Measurements from ENCODE around the gene CCSER1.
A peak's percentile ranks its signal among the peaks of the same experiment; 100 is the strongest.

Gene CCSER1

DNA sequence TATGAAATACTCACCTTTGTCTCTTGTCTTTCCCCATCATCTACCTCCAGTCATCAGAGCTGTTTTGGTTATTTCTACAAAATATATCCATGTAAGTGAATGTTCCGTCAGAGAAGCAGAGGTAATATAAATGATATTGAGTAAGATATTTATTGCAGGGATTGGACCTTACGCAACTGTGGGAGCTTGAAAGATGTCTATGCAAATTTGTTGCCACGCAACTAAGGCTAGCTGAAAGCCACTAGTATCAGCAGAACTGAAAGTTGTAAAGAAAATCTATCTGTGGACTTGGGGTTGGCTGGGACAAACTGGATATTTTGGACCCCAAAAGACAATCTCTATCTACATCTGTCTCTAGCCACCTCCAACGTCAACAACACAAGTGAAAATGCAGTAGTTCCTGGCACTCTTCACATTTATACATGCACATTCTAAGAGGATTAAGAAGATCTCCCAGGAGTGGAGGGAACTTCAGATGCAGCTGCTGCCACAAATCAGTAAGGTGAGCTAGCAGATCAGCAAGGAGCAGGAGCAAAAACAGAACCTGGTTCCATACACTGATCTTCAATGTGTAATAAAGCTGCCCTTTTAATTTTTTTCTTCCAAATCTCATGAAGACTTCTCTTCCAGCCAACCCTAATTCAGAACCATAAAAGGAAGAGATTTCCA lies 8.5 kb upstream of the CCSER1 start:
- TF ChIP-seq, protein P1, sequence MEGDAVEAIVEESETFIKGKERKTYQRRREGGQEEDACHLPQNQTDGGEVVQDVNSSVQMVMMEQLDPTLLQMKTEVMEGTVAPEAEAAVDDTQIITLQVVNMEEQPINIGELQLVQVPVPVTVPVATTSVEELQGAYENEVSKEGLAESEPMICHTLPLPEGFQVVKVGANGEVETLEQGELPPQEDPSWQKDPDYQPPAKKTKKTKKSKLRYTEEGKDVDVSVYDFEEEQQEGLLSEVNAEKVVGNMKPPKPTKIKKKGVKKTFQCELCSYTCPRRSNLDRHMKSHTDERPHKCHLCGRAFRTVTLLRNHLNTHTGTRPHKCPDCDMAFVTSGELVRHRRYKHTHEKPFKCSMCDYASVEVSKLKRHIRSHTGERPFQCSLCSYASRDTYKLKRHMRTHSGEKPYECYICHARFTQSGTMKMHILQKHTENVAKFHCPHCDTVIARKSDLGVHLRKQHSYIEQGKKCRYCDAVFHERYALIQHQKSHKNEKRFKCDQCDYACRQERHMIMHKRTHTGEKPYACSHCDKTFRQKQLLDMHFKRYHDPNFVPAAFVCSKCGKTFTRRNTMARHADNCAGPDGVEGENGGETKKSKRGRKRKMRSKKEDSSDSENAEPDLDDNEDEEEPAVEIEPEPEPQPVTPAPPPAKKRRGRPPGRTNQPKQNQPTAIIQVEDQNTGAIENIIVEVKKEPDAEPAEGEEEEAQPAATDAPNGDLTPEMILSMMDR (conservative IDR thresholded peaks at IDR 0.05): no peak
- H3K27ac ChIP-seq: no peak overlapping the region

DNA sequence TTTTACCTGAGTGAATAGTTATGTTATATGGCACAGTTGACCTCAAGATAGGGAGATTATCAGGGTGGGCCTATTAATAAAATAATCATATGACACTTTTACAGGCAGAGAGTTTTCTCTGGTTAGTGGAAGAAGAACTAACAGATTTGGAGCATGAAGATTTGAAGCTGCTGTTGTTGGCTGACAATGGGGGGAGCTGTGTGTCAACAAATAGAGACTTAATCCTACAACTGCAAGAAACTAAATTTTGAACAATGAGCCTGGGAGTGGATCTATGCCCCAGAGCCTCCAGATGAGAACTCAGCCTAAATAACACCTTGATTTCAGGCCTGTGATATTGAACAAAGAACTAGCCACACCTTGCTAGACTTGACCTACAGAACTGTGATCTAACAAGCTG lies 7.2 kb upstream of the CCSER1 start:
- H3K27ac ChIP-seq: no peak overlapping the region
- TF ChIP-seq, protein P1 (conservative IDR thresholded peaks at IDR 0.05): no peak

DNA sequence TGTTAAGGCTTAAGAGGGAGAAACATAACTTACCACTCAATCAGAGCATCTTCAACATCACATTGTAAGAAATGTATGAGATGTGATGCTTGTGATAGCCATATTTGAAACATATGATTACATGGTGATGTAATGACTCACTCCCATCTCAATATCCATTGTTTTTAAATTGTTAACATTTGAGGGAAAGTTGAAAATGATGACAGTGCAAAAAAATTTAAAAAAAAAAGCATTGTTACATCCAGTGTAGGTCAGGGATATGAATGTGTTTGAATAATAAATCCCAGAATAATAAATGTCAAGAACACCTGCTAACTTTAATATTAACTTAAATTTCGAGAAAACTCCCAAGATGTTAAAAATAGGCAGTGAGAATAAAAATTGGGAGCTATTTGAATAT lies 6.4 kb upstream of the CCSER1 start:
- no peak overlapping the region for H3K27ac ChIP-seq
- TF ChIP-seq, protein P1 (conservative IDR thresholded peaks at IDR 0.05): no peak

DNA sequence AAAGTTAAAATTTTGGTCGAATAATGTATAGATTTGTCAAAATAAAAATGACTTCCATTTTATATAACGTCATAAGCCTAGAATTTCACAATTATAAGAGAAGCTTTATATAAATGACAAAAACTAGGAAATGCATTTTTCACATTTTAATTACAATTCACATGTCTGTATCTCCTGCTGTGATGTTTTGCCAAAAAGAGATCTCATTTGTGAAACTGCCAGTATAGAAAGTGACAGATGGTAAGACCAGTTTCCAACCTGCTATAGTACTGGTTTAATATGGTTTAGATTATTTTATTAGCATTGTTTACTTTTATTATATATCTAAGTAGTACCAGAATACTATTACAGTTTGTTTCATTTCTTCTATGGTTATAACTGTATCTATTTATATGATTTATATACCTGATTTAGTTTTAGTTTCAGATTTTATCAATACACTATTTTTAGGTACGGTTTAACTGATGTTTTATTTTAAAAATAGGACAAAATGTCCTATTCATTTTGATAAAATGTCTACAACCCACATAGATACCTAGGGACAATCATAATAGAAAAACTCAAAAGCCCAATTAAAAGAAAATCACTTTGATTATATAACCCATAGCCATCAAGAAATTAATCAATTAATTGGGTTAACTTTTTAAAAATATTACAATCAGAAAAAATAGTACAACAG lies 5.4 kb upstream of the CCSER1 start:
- no peak overlapping the region for H3K27ac ChIP-seq
- TF ChIP-seq, protein P1 (conservative IDR thresholded peaks at IDR 0.05): no peak

DNA sequence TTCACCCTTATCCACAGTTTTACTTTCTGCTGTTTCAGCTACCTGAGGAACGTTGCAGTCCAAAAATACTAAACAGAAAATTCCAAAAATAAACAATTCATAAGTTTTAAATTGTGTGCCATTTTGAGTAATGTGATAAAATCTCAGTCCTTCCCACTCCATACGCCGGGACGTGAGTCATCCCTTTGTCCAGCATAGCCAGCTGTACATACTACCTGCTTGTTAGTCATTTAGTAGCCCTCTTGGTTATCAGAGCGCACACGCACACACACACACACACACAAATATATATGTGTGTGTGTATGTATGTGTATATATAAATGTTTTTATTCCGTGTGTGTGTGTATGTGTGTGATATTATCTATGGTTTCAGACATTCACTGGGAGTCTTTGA lies 4.8 kb upstream of the CCSER1 start:
- TF ChIP-seq, protein P1 (conservative IDR thresholded peaks at IDR 0.05): no peak
- no peak overlapping the region for H3K27ac ChIP-seq

DNA sequence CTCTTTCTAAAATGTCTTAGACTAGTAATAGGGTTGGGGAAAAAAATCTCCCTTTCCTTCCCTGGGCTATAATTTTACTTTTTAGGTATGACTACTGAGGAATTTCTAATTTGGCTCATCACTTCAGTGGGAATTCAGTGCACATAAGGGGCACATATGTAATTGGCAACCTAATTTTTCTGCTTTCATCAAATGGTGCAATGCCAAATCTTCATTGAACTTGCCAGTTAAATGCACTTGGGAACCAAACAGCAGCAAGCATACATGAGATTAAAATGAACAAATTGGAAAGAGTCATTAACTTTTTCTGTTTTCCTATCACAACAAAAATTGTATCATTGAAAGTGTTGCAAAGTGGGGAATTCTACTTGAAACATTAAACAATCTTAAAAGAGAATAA lies 2.9 kb upstream of the CCSER1 start:
- TF ChIP-seq, protein P1 (conservative IDR thresholded peaks at IDR 0.05): no peak
- no peak overlapping the region for H3K27ac ChIP-seq

DNA sequence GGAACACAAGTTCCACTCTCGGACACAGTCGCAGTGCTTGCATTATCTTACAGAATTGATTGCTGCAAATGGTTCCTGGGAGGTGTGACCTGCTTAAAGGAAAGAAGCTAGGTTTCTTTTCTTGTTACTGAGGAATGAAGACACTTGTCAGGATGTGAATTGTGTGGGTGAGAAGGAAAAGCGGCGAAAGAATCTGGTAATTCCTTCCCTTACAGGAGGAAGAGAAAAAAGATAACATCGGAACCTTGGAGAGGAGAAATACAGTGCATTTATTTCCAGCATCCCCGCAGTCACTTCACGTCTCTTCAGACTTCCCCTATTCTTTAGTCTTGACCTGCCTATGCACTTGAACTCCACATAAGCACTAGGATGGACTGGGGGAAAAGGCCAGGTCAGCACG lies 389 bp upstream of the CCSER1 start:
- TF ChIP-seq, protein P1 (conservative IDR thresholded peaks at IDR 0.05): no peak

More for the DNA sequence above, 389 bp upstream of the CCSER1 start:
- peak overlapping the region; percentile 98 for H3K27ac ChIP-seq
